Ishikawa (cell line): ENCODE results near the gene ADGRL2.

Experiments
- CEBPB ChIP-seq: IDR thresholded peaks from 2 replicates; pipeline ENCODE4 v1.6.1; 2012
- CREB1 ChIP-seq: IDR thresholded peaks from 2 replicates; pipeline ENCODE4 v1.6.1; 2012; ENCODE audit warnings: low read depth
- EGR1 ChIP-seq: IDR thresholded peaks from 2 replicates; pipeline ENCODE4 v1.6.1; 2012
- EP300 ChIP-seq: IDR thresholded peaks from 2 replicates; pipeline ENCODE4 v1.6.1; 2012; ENCODE audit warnings: borderline replicate concordance
- NFIC ChIP-seq: IDR thresholded peaks from 2 replicates; pipeline ENCODE4 v1.6.1; 2012
- RAD21 ChIP-seq: IDR thresholded peaks from 2 replicates; pipeline ENCODE4 v1.6.1; 2012; ENCODE audit warnings: low read depth
- TAF1 ChIP-seq: IDR thresholded peaks from 2 replicates; pipeline ENCODE4 v1.6.1; 2012; ENCODE audit warnings: low read depth, mild to moderate bottlenecking
- TCF12 ChIP-seq: IDR thresholded peaks from 2 replicates; pipeline ENCODE4 v1.6.1; 2012; ENCODE audit warnings: low read depth
- TEAD4 ChIP-seq: IDR thresholded peaks from 2 replicates; pipeline ENCODE4 v1.6.1; 2012
- YY1 ChIP-seq: IDR thresholded peaks from 2 replicates; pipeline ENCODE4 v1.6.1; 2012; ENCODE audit warnings: low read depth
- ZBTB7A ChIP-seq: IDR thresholded peaks from 2 replicates; pipeline ENCODE4 v1.6.1; 2012; ENCODE audit warnings: low read depth
- TF ChIP-seq, protein P1 (sequence below): IDR thresholded peaks from 2 replicates; pipeline ENCODE4 v1.6.1; 2012; ENCODE audit warnings: low read depth, mild to moderate bottlenecking
- TF ChIP-seq, protein P2 (sequence below): IDR thresholded peaks from 2 replicates; pipeline ENCODE4 v1.6.1; 2012
- TF ChIP-seq, protein P3 (sequence below): IDR thresholded peaks from 2 replicates; pipeline ENCODE4 v1.6.1; 2012

DNA sequence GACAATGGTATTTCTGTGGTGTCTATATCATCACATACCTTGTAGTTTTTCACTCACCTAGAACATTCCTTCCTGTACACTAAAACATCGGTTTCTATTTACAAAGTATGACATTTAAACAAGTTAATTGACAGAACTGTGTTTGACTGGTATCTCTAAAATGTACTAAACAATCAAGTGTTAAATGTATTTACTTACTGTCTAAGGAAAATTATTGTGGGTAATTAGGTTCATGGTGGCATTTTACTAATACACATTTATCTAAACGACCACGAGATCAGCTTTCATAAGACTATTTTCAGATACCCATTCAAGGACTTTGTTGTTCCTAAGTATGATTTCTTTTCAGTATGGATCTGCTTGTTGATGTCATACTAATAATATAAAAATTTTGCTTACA, 115.2 kb downstream of the ADGRL2 start:
- TF ChIP-seq EP300, result no peak
- no peak for TF ChIP-seq CEBPB
- no peak for TF ChIP-seq TEAD4
- TF ChIP-seq, protein P1, sequence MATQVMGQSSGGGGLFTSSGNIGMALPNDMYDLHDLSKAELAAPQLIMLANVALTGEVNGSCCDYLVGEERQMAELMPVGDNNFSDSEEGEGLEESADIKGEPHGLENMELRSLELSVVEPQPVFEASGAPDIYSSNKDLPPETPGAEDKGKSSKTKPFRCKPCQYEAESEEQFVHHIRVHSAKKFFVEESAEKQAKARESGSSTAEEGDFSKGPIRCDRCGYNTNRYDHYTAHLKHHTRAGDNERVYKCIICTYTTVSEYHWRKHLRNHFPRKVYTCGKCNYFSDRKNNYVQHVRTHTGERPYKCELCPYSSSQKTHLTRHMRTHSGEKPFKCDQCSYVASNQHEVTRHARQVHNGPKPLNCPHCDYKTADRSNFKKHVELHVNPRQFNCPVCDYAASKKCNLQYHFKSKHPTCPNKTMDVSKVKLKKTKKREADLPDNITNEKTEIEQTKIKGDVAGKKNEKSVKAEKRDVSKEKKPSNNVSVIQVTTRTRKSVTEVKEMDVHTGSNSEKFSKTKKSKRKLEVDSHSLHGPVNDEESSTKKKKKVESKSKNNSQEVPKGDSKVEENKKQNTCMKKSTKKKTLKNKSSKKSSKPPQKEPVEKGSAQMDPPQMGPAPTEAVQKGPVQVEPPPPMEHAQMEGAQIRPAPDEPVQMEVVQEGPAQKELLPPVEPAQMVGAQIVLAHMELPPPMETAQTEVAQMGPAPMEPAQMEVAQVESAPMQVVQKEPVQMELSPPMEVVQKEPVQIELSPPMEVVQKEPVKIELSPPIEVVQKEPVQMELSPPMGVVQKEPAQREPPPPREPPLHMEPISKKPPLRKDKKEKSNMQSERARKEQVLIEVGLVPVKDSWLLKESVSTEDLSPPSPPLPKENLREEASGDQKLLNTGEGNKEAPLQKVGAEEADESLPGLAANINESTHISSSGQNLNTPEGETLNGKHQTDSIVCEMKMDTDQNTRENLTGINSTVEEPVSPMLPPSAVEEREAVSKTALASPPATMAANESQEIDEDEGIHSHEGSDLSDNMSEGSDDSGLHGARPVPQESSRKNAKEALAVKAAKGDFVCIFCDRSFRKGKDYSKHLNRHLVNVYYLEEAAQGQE, result no peak
- no peak for TF ChIP-seq NFIC
- TF ChIP-seq RAD21, result no peak
- no peak for TF ChIP-seq ZBTB7A
- TF ChIP-seq TAF1, result no peak
- no peak for TF ChIP-seq YY1
- TF ChIP-seq, protein P2, sequence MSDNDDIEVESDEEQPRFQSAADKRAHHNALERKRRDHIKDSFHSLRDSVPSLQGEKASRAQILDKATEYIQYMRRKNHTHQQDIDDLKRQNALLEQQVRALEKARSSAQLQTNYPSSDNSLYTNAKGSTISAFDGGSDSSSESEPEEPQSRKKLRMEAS, result no peak
- TF ChIP-seq, protein P3, sequence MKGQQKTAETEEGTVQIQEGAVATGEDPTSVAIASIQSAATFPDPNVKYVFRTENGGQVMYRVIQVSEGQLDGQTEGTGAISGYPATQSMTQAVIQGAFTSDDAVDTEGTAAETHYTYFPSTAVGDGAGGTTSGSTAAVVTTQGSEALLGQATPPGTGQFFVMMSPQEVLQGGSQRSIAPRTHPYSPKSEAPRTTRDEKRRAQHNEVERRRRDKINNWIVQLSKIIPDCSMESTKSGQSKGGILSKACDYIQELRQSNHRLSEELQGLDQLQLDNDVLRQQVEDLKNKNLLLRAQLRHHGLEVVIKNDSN, result no peak
- TF ChIP-seq TCF12, result no peak
- no peak for TF ChIP-seq CREB1
- TF ChIP-seq EGR1, result no peak
